ENCODE results near the gene SFSWAP.

DNA sequence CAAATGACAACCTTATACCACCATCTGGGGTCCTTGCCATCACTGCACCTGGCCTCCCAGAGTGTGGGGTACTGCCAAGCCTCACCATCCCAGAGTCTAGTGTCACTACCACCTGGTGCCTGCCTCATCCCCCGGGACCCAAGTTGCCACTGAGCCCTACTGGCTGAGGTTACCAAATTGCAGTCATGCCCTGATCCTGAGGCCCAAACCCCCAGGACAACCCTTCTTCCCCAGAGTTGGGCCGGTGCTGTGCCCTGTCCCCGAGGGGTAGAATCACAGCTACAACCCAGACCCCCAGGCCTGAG is 8.4 kb upstream of the SFSWAP start:
- no peak for TF ChIP-seq GATA3 (IDR thresholded peaks at IDR 0.05; ENCODE audit: low read depth, low read length)
- TF ChIP-seq GATA2 (IDR thresholded peaks at IDR 0.05; ENCODE audit: low read depth, low read length), result no peak

Measured in SH-SY5Y (cell line).